HG03097 (cell line): ENCODE results near the gene ARAP2.
A peak's percentile ranks its signal among the peaks of the same experiment; 100 is the strongest.
"Not testable (repeated sequence)": the region's sequence is repeated elsewhere in the genome, so short reads cannot be mapped to it uniquely, and the experiment has no call there.

Experiments
- ATAC-seq: cut with Tn5 transposase; IDR thresholded peaks from one replicate; pipeline ENCODE4 v1.9.1; 2021; ENCODE audit not compliant: unreplicated experiment, low FRiP score

The ARAP2 gene

DNA sequence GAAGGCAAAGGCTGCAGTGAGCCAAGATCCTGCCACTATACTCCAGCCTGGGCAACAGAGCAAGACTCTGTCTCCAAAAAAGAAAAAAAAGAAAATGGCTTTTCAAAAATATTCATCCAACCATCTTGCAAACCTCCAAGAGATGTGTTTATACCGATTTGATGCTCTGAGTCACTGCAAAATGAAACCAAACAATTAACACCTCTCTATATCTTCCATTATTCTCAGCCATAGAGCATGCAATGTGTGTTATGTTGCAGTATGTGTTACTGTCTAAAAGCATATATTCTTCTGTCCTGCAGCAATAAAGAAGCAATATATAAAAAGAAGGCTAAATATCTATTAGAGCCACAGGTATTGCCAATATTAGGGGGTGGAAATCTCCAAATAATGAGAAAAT, 51.4 kb downstream of the ARAP2 start:
- ATAC-seq: no peak

- ATAC-seq: peak; percentile 75
Observed at GRCh38 chr4:36189511-36190226, 54.6 kb downstream of the ARAP2 start.

DNA sequence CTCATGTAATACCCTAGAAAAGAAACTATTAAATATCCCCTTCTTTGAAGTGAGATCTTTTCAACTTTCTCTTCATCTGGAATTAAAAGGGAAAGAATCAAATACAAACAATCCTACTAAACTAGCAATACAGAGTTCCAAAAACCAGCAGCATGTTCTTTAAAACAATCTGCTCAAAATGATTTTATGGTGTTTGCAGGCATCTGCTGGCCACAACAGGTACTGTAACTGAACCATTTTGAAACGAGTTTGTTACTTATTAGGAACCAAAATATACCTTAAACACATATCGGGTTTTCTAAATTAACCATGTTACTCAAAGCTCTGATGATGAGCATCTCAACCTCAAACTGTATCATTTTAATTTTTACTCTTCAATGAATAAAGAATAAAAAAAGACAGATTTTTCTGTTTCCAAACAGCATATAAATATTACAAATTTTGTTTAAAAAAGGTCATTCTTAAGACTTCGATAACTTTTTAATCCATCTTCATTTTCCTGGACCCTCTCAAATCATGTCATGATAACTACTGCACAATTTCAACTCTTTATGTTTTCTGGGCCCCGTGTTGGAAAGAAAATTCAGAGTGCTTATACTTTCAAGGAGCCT, 56.5 kb downstream of the ARAP2 start:
- ATAC-seq: no peak

DNA sequence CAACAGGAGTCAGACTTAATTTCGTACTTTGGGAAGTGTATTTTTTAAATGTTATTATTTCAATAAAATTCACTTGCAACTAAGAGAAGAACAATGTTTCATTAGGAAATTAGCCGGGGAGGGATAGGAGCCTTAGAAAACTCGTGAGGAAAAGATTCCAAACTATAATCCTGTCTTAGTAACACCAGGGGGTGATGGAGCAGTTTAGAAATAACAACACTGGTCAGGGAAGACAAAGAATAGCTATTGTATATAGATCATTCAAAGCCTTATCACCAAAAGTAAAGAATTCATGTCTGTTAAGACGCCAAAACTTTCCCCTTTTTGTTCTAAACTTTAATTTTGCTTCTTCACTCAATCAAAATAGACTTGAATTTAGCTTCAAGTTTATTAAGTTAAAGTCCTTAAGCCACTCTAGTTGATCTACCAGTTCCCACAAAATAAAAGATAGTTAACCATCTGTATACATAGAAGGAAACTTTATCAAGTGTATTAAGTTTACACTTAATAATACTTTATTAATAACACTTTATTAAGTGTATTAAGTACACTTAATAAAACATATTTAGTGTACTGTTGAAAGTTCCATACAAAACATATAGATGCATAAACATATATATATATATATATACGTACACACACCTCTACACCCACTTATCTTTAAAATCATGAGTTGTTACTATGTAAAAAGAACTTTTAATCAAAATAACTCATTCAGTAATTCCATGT, 60.5 kb downstream of the ARAP2 start:
- ATAC-seq: no peak

- ATAC-seq: no peak
Observed at GRCh38 chr4:36183232-36183631, 61.1 kb downstream of the ARAP2 start.

- not testable (repeated sequence) for ATAC-seq
Observed at GRCh38 chr4:36182315-36182714, 62.0 kb downstream of the ARAP2 start.

GRCh38 chr4:36180206-36180605, 64.1 kb downstream of the ARAP2 start:
- ATAC-seq: no peak

DNA sequence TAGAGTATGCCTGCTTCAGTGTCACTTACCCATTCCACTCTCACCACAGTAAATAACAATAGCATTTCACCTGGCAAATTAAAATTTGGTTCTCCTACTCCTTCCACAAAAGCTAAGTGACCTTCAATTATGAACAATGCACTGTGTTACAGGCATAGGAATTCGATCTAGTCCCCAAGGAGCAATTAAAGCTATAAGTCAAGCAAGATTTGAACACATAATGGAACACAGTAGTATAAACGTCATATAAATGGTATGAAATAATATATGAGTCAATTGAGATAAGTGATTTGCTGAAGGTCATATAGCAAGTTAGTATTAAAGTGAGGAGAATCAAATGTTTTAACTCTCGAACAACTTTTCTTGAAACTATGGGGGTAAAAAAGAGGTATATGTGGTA, 65.8 kb downstream of the ARAP2 start:
- no peak for ATAC-seq

- ATAC-seq: no peak
Observed at GRCh38 chr4:36177946-36178345, 66.4 kb downstream of the ARAP2 start.

DNA sequence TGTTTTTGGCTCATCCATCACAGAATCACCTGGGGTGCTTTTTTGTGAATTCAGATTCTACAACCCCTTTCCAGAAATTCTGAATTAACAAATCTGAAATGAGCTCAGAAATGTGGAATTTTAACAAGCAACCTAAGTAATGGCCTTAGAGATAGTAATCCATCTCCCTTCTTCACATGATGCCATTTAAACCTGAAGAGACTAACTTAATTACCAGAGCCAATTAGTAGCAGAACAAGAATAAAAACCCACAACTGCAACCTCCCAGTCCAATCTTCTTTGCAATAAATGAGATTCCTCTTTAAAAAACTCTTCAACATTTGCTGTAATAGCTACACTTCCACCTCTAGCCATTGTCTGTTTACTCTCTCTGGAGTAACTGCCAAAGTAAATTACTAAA, 69.7 kb downstream of the ARAP2 start:
- ATAC-seq: no peak

- ATAC-seq: no peak
Observed at GRCh38 chr4:36173905-36174304, 70.4 kb downstream of the ARAP2 start.

DNA sequence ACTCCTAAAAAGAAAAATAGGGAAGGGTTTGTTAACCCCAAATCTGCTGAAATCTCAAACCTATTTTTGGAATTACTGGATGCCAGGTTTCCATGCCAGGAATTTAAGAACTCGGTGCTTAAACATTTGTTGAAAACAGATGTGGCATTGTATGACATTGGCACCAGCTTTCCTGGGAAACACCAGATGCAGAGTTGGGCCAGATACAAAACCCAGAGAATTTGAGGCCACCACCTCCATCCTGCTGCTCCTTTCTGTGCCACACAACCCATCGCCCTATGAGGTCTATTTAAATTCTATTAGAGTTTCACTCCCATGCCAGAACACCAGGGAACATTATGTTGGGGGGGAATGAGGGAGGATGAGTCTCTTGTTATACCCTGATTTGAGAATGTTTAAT, 71.7 kb downstream of the ARAP2 start:
- ATAC-seq: no peak

- ATAC-seq: no peak
Observed at GRCh38 chr4:36168127-36168878, 76.0 kb downstream of the ARAP2 start.

GRCh38 chr4:36165631-36166005, 78.7 kb downstream of the ARAP2 start:
- no peak for ATAC-seq

GRCh38 chr4:36164900-36165630, 79.2 kb downstream of the ARAP2 start:
- ATAC-seq: no peak

DNA sequence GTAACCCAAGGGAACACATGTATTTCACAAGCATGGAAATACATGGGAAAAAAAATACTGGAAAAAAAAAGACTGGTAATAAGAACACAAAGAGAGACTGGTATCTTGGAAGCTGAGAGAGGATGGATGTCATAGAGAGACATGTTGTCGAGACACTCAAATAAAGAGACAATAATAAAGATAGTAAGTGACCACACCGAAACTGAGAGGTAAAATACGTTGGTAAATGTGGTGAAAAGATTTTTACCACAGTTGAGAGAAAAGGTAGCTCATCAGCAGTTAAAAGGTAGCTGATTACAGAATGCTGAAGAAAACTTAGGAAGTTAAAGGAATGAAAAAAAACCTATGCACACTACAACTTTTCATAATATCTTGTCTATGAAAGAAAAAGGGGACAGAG, 81.1 kb downstream of the ARAP2 start:
- ATAC-seq: no peak

GRCh38 chr4:36159208-36159607, 85.1 kb downstream of the ARAP2 start:
- ATAC-seq: no peak

DNA sequence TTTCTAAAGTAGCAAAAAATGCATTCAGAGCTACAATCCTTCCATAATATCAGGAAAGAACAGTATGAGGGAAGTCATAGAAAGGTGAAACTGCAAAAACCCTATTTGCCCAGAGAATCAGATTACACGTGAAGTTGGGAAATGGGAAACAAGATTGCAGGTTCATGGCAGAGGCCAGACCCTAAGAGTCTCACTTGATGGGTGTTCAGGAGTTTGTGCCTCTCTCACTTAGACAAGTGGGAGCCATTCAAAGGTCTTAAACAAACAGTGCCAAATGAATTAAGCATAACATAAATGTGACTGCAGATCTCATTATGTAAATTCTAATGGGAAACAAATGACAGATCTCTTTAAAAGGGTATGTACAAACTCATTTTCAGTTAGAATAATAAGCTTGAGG, 91.6 kb downstream of the ARAP2 start:
- ATAC-seq: no peak

DNA sequence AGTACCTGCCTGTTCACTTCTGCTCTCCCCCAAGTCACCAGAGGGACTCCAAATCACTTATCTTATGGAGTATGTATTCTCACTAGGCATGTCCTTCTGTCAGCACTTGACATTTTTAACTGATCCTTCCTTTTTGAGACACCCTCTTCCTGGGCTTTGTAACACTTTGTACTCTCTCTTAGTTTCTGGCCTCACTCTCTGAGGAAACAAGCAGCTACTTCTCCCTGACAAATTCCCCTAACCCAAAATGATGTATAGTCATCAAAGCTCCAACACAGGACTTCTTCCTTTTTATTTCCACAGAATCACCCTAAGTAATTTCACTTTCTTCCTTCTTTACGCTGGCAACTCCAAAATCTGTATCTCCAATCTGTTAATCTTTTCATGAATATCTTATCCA, 101.8 kb downstream of the ARAP2 start:
- ATAC-seq: no peak

- ATAC-seq: no peak
Observed at GRCh38 chr4:36141186-36141585, 103.1 kb downstream of the ARAP2 start.

DNA sequence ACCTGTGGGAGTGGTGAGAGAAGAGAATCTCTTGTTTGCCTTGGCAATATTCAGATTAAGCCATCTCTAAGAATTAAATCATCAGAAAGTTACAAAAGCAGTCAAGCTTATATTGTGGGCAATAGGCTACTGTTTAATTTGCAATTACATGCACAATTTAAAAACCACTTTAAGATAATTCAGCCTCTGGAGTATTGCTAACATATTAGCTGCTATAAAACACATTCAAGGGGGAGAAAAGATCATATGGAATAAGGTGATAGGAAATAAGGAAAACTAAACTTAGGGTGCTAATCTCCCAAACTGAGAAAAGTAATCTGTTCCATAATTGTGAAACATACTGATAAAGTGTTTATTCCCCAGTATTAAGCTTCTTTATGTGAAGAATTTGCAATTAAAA, 103.9 kb downstream of the ARAP2 start:
- ATAC-seq: no peak
